Ascending aorta (tissue), 2 donors: ENCODE results near the gene SHISAL1. TPM values are rescaled to one million over a fixed set of nuclear protein-coding genes. Genes with fewer than 3 reads are reported as not detected.

ENCODE experiments used
- DNase-seq, 2 donors: peaks; one replicate each; pipeline ENCODE4 v3.0.0-alpha.2; 2019; ENCODE audit warnings: low spot score in 2 of 2
- H3K27ac ChIP-seq, 2 donors: fragments of 200-600 bp; sonication (generic); one replicate each; pipeline ENCODE4 v1.5.1; 2016 to 2017; ENCODE audit warnings: mild to moderate bottlenecking in 1 of 2
- H3K27me3 ChIP-seq: fragments of 200-600 bp; sonication (generic); one replicate; pipeline ENCODE4 v1.5.1; 2017
- H3K36me3 ChIP-seq, 2 donors: fragments of 200-600 bp; sonication (generic); one replicate each; pipeline ENCODE4 v1.5.1; 2016
- H3K4me1 ChIP-seq, 2 donors: fragments of 200-600 bp; sonication (generic); one replicate each; pipeline ENCODE4 v1.5.1; 2016 to 2017; ENCODE audit warnings: mild to moderate bottlenecking in 1 of 2
- H3K4me3 ChIP-seq, 2 donors: fragments of 200-600 bp; sonication (generic); one replicate each; pipeline ENCODE4 v1.5.1; 2016 to 2017; ENCODE audit warnings: mild to moderate bottlenecking in 1 of 2
- H3K9me3 ChIP-seq, 2 donors: fragments of 200-600 bp; sonication (generic); one replicate each; pipeline ENCODE4 v1.5.1; 2016
- intact Hi-C: fragments of 100-400 bp; cut with DNase I; formaldehyde crosslinking; loops from one replicate; pipeline ENCODE4 v1.15.1; 2023
- total RNA-seq: library from RNA; depleted of rRNA; stranded (reverse); fragments of >200 nt; gene quantifications from one replicate; pipeline ENCODE4 v1.1.0, GENCODE V29; 2016
- TF ChIP-seq, protein P1 (sequence below), 3 experiments: fragments of 200-600 bp in 2 of 3; fragments of 450-650 bp in 1 of 3; sonication (generic) in 2 of 3; IDR thresholded peaks; one replicate each; pipeline ENCODE4 v1.5.1; 2016 to 2019; ENCODE audit warnings: antibody characterized with exemption in 3 of 3, mild to moderate bottlenecking in 1 of 3, moderate library complexity in 1 of 3

SHISAL1 gene
- total RNA-seq, 1 donor from 2014 or later: 1.6 TPM

DNA sequence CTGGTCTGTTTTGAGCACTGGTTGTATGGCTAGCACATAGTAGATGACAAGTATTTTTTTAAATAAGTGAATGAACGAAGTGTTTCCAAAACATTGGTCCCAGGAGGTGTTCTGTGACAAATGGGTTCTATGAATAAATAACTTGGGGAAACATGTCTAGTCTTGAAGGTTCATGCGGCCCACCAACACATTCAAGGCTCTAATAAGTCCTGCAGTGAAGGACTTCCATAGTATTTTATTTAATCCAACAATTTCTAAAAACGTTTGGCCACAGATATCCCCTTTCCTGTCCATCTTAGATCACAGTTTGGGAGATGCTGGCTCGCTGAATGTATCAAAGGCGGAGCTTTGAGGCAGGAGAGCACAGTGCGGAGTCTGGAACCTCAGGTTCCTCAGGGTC is 109.5 kb downstream of the SHISAL1 start:
- TF ChIP-seq, protein P1, sequence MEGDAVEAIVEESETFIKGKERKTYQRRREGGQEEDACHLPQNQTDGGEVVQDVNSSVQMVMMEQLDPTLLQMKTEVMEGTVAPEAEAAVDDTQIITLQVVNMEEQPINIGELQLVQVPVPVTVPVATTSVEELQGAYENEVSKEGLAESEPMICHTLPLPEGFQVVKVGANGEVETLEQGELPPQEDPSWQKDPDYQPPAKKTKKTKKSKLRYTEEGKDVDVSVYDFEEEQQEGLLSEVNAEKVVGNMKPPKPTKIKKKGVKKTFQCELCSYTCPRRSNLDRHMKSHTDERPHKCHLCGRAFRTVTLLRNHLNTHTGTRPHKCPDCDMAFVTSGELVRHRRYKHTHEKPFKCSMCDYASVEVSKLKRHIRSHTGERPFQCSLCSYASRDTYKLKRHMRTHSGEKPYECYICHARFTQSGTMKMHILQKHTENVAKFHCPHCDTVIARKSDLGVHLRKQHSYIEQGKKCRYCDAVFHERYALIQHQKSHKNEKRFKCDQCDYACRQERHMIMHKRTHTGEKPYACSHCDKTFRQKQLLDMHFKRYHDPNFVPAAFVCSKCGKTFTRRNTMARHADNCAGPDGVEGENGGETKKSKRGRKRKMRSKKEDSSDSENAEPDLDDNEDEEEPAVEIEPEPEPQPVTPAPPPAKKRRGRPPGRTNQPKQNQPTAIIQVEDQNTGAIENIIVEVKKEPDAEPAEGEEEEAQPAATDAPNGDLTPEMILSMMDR (IDR thresholded peaks at IDR 0.05): no peak
- no peaks in the 10 kb centered on the region for H3K4me1 ChIP-seq
- intact Hi-C loops: no loop called here
- no peaks in the 10 kb centered on the region for H3K36me3 ChIP-seq
- no peak for DNase-seq
- no peaks in the 10 kb centered on the region for H3K9me3 ChIP-seq
- no peaks in the 10 kb centered on the region for H3K27me3 ChIP-seq
- no peak overlapping the region for H3K4me3 ChIP-seq
- H3K27ac ChIP-seq: no peak overlapping the region

DNA sequence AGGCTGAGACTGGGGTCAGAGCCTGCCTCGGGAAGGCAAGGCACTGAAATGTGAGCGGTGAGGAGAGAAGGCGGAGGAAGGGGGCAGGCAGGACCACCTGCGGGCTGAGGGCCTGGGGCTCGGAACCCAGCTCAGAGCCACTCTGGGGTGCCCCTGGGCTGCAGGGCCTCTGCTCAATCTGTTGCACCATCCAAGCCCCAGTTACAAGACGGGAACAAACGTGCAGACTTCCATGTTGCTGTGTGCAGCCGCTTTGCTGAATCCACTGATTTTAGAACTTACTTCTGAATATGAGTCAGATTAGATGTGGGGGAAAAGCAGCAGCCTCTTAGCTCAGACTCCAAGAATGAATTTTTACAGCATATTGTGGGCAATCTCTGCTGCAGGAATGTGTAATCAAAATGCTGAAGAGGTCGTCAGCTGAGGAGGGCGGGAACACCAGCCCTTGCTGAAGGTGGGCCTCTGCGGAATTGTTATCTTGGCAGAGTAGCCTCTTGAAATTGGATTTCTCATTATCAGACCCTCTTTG is 110.4 kb downstream of the SHISAL1 start:
- H3K27me3 ChIP-seq: no peaks in the 10 kb centered on the region
- H3K4me1 ChIP-seq: no peaks in the 10 kb centered on the region
- H3K9me3 ChIP-seq: no peaks in the 10 kb centered on the region
- H3K27ac ChIP-seq: no peak overlapping the region
- intact Hi-C loops: no loop called here
- H3K36me3 ChIP-seq: no peaks in the 10 kb centered on the region
- no peak for DNase-seq
- no peak overlapping the region for H3K4me3 ChIP-seq
- TF ChIP-seq, protein P1 (IDR thresholded peaks at IDR 0.05): no peak

- Histone ChIP-seq H3K4me3 (no peak overlapping the region), H3K27ac (no peak overlapping the region)
Observed at GRCh38 chr22:44201665-44202064, 111.1 kb downstream of the SHISAL1 start.

DNA sequence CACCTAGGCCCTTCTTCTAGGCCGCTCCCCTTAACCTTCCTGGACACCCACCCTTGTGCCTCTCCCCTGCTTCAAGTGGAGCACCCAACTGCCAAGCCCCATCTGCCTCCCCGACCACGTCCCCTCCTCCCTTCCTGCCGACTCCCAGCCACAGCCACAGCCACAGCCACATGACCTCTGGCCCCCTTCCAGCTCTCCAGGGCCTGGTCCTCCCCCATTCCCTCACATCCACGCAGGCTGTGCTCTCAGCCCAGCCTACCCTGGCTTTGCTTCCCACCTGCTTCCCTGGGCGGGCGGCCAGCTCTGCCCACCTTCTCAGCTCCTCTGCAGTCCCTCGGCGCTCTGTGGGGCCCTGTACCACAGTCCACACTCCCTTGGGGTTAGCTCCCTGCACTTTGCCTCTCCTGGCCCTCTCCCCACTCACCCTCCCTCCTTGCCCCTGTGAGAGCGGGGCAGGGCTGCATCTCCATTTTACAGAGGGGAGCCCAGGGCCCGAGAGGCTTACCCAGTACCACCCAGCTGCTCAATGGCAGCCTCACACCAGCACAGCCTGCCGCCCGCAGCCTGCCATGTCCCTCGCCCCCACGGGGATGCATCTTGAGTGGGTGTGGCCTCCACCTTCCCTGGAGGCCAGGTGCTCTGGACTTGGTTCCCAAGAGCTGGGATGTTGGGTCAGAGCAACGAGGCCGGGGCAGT is 111.7 kb downstream of the SHISAL1 start:
- no peak for DNase-seq
- H3K27ac ChIP-seq: no peak overlapping the region
- H3K9me3 ChIP-seq: no peaks in the 10 kb centered on the region
- TF ChIP-seq, protein P1 (IDR thresholded peaks at IDR 0.05): no peak
- intact Hi-C loops: no loop called here
- no peak overlapping the region for H3K4me3 ChIP-seq
- no peaks in the 10 kb centered on the region for H3K36me3 ChIP-seq
- H3K4me1 ChIP-seq: no peaks in the 10 kb centered on the region
- H3K27me3 ChIP-seq: no peaks in the 10 kb centered on the region

More at GRCh38 chr22:44201665-44202064, 111.1 kb downstream of the SHISAL1 start:
- TF ChIP-seq, protein P1 (IDR thresholded peaks at IDR 0.05): no peak
- Histone ChIP-seq H3K36me3 (no peaks in the 10 kb centered on the region), H3K9me3 (no peaks in the 10 kb centered on the region), H3K4me1 (no peaks in the 10 kb centered on the region), H3K27me3 (no peaks in the 10 kb centered on the region)
- intact Hi-C loops: no loop called here
- DNase-seq: no peak

GRCh38 chr22:44200451-44200850 is 112.3 kb downstream of the SHISAL1 start:
- H3K4me1 ChIP-seq: no peaks in the 10 kb centered on the region

More at GRCh38 chr22:44200451-44200850, 112.3 kb downstream of the SHISAL1 start:
- Histone ChIP-seq H3K27ac (no peak overlapping the region), H3K27me3 (no peaks in the 10 kb centered on the region), H3K9me3 (no peaks in the 10 kb centered on the region), H3K36me3 (no peaks in the 10 kb centered on the region), H3K4me3 (no peak overlapping the region)
- DNase-seq: no peak
- intact Hi-C loops: no loop called here
- TF ChIP-seq, protein P1 (IDR thresholded peaks at IDR 0.05): no peak
